HG02571 (cell line): ENCODE results near the gene KLHL29.

ENCODE experiments used
- ATAC-seq: cut with Tn5 transposase; IDR thresholded peaks from one replicate; pipeline ENCODE4 v1.9.1; 2021; ENCODE audit warnings: mild to moderate bottlenecking, moderate library complexity; ENCODE audit not compliant: unreplicated experiment

The KLHL29 gene

GRCh38 chr2:23393722-23394121 is 8.7 kb downstream of the KLHL29 start:
- no peak for ATAC-seq

- no peak for ATAC-seq
Measured at GRCh38 chr2:23394700-23395099, 9.7 kb downstream of the KLHL29 start.

- ATAC-seq, result no peak
Measured at GRCh38 chr2:23397478-23397877, 12.5 kb downstream of the KLHL29 start.

GRCh38 chr2:23399674-23400261 is 14.8 kb downstream of the KLHL29 start:
- peak; percentile 58 for ATAC-seq

GRCh38 chr2:23400703-23401102 is 15.7 kb downstream of the KLHL29 start:
- no peak for ATAC-seq

- ATAC-seq, result no peak
Measured at GRCh38 chr2:23401427-23402204, 16.6 kb downstream of the KLHL29 start.

GRCh38 chr2:23402205-23402740 is 17.3 kb downstream of the KLHL29 start:
- no peak for ATAC-seq

- ATAC-seq, result no peak
Measured at GRCh38 chr2:23404426-23404825, 19.4 kb downstream of the KLHL29 start.

GRCh38 chr2:23409248-23409647 is 24.3 kb downstream of the KLHL29 start:
- ATAC-seq, result no peak

GRCh38 chr2:23410596-23410995 is 25.6 kb downstream of the KLHL29 start:
- no peak for ATAC-seq

- ATAC-seq, result no peak
Measured at GRCh38 chr2:23411752-23412431, 26.9 kb downstream of the KLHL29 start.

- ATAC-seq, result no peak
Measured at GRCh38 chr2:23412556-23413155, 27.7 kb downstream of the KLHL29 start.

GRCh38 chr2:23413641-23414040 is 28.7 kb downstream of the KLHL29 start:
- ATAC-seq, result no peak

- no peak for ATAC-seq
Measured at GRCh38 chr2:23414106-23414505, 29.1 kb downstream of the KLHL29 start.

GRCh38 chr2:23414871-23415270 is 29.9 kb downstream of the KLHL29 start:
- ATAC-seq, result no peak

- ATAC-seq, result no peak
Measured at GRCh38 chr2:23417310-23417709, 32.3 kb downstream of the KLHL29 start.

- no peak for ATAC-seq
Measured at GRCh38 chr2:23418056-23418455, 33.1 kb downstream of the KLHL29 start.

GRCh38 chr2:23418461-23418911 is 33.5 kb downstream of the KLHL29 start:
- ATAC-seq, result no peak

GRCh38 chr2:23419171-23420090 is 34.5 kb downstream of the KLHL29 start:
- ATAC-seq, result no peak
